Measurements from ENCODE around the gene SH3RF1. TPM values are rescaled to one million over a fixed set of nuclear protein-coding genes. Genes with fewer than 3 reads are reported as not detected.
A peak's percentile ranks its signal among the peaks of the same experiment; 100 is the strongest.

The SH3RF1 gene
- total RNA-seq, 4 donors from 2014 or later, result 10.6 to 17.9 (median 13.3) TPM

DNA sequence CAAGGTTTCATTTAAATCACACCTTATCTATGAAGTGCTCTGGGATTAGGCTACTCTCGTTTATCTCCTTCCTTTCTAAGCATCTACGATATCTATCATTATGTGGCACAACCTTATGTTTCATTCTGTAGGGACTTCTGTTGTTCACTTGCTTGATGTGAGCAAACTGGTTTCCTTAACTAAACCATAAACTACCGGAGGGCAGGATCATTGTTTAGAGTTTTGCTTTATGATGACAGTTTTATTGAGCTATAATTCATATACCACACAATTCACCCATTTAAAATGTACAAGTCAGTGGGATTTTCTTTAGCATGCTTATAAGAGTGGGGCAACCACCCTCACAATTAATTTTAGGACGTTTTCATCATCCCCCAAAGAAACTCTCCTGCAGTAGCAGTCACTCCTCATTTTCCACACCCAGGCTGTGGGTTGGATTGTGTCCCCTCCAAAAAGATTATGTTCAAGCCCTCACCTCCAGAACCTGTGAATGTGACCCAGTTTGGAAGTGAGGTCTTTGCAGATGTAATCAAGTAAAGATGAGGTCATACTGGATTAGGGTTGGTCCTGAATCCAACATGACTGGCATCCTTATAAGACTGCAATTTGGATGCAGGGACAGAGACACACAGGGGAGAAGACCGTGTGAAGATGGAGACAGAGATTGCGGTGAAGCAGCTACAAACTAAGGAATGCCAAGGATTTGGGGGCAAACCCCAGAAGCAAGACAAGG, 42.1 kb upstream of the SH3RF1 start:
- Histone ChIP-seq H3K36me3 (no peaks in the 10 kb centered on the region), H3K27ac (no peak overlapping the region), H3K27me3 (no peaks in the 10 kb centered on the region), H3K4me1 (peaks cover 0 to 18% (median 0%) of the 10 kb centered on the region in 4 donors), H3K9me3 (no peaks in the 10 kb centered on the region), H3K4me3 (no peak overlapping the region)
- DNase-seq (ENCODE audit: low spot score in 2 of 2), result no peak
- TF ChIP-seq POLR2A (IDR thresholded peaks at IDR 0.05) (no peak), EP300 (IDR thresholded peaks at IDR 0.05) (no peak)
- TF ChIP-seq, protein P1, sequence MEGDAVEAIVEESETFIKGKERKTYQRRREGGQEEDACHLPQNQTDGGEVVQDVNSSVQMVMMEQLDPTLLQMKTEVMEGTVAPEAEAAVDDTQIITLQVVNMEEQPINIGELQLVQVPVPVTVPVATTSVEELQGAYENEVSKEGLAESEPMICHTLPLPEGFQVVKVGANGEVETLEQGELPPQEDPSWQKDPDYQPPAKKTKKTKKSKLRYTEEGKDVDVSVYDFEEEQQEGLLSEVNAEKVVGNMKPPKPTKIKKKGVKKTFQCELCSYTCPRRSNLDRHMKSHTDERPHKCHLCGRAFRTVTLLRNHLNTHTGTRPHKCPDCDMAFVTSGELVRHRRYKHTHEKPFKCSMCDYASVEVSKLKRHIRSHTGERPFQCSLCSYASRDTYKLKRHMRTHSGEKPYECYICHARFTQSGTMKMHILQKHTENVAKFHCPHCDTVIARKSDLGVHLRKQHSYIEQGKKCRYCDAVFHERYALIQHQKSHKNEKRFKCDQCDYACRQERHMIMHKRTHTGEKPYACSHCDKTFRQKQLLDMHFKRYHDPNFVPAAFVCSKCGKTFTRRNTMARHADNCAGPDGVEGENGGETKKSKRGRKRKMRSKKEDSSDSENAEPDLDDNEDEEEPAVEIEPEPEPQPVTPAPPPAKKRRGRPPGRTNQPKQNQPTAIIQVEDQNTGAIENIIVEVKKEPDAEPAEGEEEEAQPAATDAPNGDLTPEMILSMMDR (IDR thresholded peaks at IDR 0.05), result no peak
- WGBS, 2 donors, result 81 to 85% methylated on average over 6 of the region's 6 CpGs

DNA sequence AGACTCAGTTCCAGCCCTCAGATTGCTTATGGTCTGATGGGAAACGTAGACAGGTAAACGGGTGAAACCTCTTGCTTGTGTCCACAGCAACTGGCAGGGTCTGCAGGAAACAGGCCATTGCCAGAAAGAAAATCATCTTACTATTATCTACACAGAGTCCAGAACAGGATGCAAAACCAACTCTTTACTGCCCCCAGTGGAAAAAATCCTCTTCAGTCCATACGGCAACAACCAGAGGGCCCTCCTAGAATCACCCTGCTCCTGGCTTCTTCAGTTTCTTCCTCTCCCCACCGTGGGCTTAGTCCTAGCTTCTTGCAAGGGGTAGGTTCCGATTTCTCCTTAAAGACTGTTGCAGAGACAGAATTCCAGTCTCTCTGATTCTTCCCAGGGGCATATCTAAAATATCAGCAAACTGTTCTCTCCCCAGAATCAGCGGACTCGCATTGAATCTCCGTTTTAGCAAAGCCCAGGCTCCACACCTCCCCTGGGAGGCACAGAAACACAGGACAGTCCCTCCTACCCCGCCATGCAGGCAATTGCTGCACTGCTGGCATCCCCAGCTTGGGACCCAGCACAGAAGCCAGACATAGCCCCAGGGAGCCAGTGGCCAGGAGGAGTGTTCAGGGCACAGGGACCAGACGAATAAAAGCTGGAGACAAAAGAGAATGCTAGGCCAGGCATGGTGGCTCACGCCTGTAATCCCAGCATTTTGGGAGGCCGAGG, 41.0 kb upstream of the SH3RF1 start:
- no peak overlapping the region for H3K27ac ChIP-seq
- no peak overlapping the region for H3K4me3 ChIP-seq
- no peaks in the 10 kb centered on the region for H3K9me3 ChIP-seq
- TF ChIP-seq, protein P1 (IDR thresholded peaks at IDR 0.05), result peak in 4 of 5 experiments; percentile 13 to 32 (median 30)
- no peak for TF ChIP-seq EP300 (IDR thresholded peaks at IDR 0.05)
- WGBS, 2 donors, result 68 to 72% methylated on average over 12 of the region's 12 CpGs
- H3K36me3 ChIP-seq, result no peaks in the 10 kb centered on the region
- no peaks in the 10 kb centered on the region for H3K27me3 ChIP-seq
- peaks cover 0 to 18% (median 0%) of the 10 kb centered on the region in 4 donors for H3K4me1 ChIP-seq
- peak in 1 of 2 donors; percentile 36 for DNase-seq (ENCODE audit: low spot score in 2 of 2)

- Histone ChIP-seq H3K9me3 (no peaks in the 10 kb centered on the region), H3K27ac (no peak overlapping the region), H3K36me3 (no peaks in the 10 kb centered on the region), H3K4me1 (peaks cover 0 to 1% (median 0%) of the 10 kb centered on the region in 4 donors), H3K27me3 (no peaks in the 10 kb centered on the region), H3K4me3 (no peak overlapping the region)
- WGBS, 2 donors, result 87 to 91% methylated on average over 12 of the region's 12 CpGs
- DNase-seq (ENCODE audit: low spot score in 2 of 2), result no peak
- TF ChIP-seq POLR2A (IDR thresholded peaks at IDR 0.05), result no peak
- no peak for TF ChIP-seq EP300 (IDR thresholded peaks at IDR 0.05)
- TF ChIP-seq, protein P1 (IDR thresholded peaks at IDR 0.05), result no peak
These were observed 38.7 kb upstream of the SH3RF1 start for GRCh38 chr4:169309326-169309967.

DNA sequence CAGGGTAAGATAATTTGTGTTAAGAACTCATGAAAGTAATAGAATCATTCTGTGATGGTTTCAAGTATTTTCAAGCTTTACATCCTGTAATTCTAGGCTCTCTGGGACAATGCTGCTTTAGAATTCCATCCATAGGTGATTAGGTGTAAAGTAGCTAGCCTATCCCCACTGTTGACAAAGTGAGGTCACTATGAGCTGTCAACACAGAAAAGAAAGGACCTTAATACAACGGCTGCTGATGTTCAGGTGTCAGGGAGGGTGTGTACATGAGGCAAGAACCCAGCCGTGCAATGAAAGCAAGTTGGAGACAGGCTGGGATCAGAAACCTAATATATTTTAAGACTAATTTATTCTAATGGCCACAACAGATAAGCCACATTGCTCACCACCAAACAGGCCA, 36.8 kb upstream of the SH3RF1 start:
- H3K36me3 ChIP-seq, result no peaks in the 10 kb centered on the region
- no peak for DNase-seq (ENCODE audit: low spot score in 2 of 2)
- no peak overlapping the region for H3K27ac ChIP-seq
- no peaks in the 10 kb centered on the region for H3K4me1 ChIP-seq
- TF ChIP-seq POLR2A (IDR thresholded peaks at IDR 0.05), result no peak
- TF ChIP-seq, protein P1 (IDR thresholded peaks at IDR 0.05), result no peak
- no peak for TF ChIP-seq EP300 (IDR thresholded peaks at IDR 0.05)
- no peaks in the 10 kb centered on the region for H3K27me3 ChIP-seq
- no peak overlapping the region for H3K4me3 ChIP-seq
- WGBS, 2 donors, result 88 to 92% methylated on average over 2 of the region's 2 CpGs
- no peaks in the 10 kb centered on the region for H3K9me3 ChIP-seq

- 82 to 100% methylated on average over 2 of the region's 2 CpGs for WGBS, 2 donors
- TF ChIP-seq, protein P1 (IDR thresholded peaks at IDR 0.05), result no peak
- TF ChIP-seq EP300 (IDR thresholded peaks at IDR 0.05) (no peak), POLR2A (IDR thresholded peaks at IDR 0.05) (no peak)
- Histone ChIP-seq H3K9me3 (no peaks in the 10 kb centered on the region), H3K36me3 (no peaks in the 10 kb centered on the region), H3K4me1 (no peaks in the 10 kb centered on the region), H3K4me3 (no peak overlapping the region), H3K27me3 (no peaks in the 10 kb centered on the region), H3K27ac (peak overlapping the region in 1 of 4 donors; percentile 67)
- no peak for DNase-seq (ENCODE audit: low spot score in 2 of 2)
These were observed 34.9 kb upstream of the SH3RF1 start for GRCh38 chr4:169305651-169306050.
